NCI-H524 treated with DMSO at 0.1 percent for 48 hours (cell line): ENCODE results near the gene ELP4.
A peak's percentile ranks its signal among the peaks of the same experiment; 100 is the strongest.
"Not testable (repeated sequence)": the region's sequence is repeated elsewhere in the genome, so short reads cannot be mapped to it uniquely, and the experiment has no call there.

Experiments
- DNase-seq: peaks from one replicate; lab custom pipeline; 2025; lab: John Stamatoyannopoulos, UW

Gene ELP4

DNA sequence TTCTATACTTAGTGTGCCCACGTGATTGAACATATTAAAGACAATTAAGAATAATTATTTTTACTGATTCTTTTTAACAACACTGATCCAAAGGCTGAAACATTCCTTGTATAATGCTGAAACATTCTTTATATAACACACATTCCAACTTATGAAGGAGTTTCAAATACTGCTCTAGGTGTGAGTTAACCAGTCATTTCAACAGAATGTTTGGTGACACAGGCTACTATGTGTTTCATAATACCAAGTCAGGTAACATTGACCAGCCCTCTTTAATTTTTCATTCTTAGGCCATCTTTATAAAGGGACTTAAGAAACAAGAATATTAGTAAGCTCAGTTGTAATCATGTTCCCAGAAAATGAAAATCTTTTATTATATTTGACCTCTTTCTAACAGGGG lies 136.6 kb downstream of the ELP4 start:
- no peak for DNase-seq

DNA sequence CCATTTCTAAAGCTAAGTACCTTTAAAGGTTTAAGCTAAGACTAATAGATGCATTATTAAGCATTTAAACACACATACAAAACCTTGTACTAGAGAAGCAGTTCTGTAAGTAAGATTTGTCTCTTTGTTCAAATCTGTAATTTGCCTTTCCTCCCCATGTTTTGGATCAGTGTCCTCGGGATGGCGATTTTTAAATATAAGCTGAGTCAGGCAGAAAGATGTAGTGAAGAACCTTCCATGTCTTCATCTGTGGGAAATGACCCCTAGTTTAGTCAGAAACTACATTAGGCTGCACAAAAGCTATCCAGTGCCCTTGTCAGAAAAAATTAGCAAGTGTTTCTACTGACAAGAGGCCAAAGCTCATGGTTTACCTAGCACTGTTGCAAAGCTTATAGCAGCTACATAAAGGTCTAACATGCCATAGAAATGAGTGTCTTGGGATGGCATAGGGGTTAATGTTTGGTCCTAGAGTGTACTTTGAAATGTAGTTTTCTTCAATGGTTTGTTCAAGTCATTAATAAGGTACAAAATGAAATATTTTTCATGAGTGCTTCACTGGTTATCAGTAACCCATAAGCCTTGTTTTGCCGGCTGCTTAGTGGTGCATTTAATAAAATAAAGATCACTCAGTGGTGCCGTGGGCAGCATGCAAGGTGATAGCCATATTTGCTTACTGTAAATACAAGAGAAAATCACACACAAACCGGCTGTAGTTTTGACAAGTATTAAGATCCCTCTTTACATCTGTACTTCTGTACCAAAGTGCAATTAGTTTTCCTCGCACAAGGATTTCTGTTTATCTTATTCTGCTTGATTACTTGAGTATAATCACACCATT lies 139.8 kb downstream of the ELP4 start:
- no peak for DNase-seq

- DNase-seq: no peak
Measured at GRCh38 chr11:31651208-31651607, 141.6 kb downstream of the ELP4 start.

GRCh38 chr11:31651822-31652221 lies 142.3 kb downstream of the ELP4 start:
- DNase-seq: no peak

DNA sequence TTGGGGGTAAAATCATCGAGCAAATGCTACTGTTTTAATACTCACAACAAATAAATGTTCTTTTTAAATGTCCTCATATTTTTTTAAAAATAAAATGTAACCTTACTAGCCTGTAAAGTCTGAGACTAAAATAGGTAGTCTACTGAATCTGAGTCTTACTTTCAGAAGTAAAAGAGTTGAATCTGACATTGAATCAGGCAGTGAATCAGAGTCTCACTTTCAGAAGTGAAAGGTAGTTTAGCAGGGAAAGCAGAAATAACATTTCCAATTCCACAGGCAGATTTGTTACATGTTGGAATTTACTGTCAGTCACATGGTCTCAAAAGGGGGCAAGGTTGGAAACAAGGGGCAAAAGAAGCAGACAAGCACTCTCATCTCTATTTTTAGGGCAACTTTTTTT lies 143.0 kb downstream of the ELP4 start:
- DNase-seq: no peak

- DNase-seq: no peak
Measured at GRCh38 chr11:31655483-31655882, 145.9 kb downstream of the ELP4 start.

DNA sequence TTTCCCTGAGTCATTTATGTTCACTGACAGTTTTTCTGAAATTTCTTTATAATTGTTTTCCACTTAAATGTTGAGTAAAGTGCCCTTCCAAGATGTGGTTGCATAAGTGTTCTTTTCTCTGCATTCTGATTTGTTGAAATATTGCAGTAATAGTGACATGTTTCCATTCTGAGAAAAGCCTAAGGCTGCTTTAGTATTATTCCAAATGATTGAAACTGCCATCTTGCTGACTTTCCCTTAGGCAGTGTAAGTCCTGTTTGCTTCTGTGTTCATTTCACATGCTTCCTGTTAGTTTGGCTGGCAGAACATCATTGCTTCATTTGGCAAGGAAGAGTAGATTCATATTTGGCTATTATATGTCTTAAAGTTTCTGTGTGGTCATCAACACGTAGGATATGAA lies 146.5 kb downstream of the ELP4 start:
- DNase-seq: no peak

DNA sequence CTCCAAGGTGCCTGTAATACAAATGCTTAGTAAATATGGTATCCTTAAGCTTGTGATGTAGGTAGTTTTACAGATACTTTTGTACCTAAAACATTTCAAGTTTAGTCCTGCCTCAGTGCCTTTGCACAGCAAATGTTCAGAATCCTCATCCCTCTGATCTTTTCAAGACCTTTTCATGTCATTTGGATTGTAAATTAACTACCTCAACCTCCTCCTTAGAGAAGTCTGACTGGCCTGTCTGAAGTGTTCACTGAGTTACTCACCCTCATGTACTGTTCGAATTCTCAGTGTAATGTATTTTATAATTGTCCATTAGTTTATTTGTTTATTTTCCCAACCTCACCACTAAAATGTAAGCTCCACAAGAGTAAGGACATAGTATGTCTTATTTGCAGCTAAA lies 147.5 kb downstream of the ELP4 start:
- no peak for DNase-seq

- no peak for DNase-seq
Measured at GRCh38 chr11:31664129-31664528, 154.6 kb downstream of the ELP4 start.

DNA sequence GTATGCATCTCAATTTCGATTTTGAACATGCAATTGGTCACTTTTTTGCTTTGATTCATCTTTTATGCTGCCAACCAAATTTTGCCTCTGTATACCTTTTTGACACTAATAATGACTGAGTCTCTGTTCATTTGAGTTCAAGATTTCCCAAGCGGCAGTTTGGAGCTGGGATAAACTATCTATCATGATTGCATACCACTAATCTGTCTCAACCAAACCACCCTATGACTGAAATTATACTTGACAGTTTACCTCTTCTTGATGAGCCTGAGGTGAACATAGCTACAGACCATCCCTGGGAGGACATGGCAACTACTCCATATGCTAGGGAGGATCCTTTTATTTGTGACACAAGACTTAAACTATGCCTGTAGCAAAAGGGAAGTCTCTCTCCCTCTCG lies 155.4 kb downstream of the ELP4 start:
- no peak for DNase-seq

GRCh38 chr11:31671681-31672080 lies 162.1 kb downstream of the ELP4 start:
- no peak for DNase-seq

GRCh38 chr11:31673108-31673507 lies 163.5 kb downstream of the ELP4 start:
- DNase-seq: not testable (repeated sequence)

DNA sequence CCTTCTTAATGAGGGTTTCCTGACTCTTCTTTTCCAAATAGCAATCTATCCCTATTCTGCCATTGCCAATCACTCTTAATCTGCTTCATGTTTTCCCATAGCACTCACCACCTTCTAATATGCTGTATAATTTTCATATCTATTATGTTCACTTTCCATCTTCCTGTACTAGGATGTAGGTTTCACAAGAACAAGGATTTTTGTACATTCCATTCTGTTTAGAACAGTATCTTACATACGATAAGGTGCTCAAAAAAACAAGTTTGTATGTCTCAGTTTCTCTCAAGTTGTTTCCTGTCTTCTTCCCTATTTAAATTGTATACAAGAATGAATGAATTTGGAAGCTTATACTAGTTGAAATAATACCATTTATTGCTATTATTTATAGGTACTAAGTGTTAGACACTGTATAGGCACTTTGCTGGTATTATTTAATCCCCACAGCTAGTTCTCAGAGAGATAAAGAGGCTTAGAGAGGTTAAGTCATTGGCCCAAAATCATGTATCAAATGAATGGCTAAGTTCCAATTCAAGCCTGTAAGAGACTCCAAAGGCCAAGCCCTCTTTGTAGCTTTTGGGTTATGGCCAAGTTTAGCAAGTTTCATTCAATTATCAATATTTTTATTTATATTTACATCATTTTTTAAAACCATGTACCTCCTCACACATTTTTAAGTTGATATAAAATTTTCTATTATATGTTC lies 166.9 kb downstream of the ELP4 start:
- no peak for DNase-seq

GRCh38 chr11:31680770-31681169 lies 171.2 kb downstream of the ELP4 start:
- no peak for DNase-seq

DNA sequence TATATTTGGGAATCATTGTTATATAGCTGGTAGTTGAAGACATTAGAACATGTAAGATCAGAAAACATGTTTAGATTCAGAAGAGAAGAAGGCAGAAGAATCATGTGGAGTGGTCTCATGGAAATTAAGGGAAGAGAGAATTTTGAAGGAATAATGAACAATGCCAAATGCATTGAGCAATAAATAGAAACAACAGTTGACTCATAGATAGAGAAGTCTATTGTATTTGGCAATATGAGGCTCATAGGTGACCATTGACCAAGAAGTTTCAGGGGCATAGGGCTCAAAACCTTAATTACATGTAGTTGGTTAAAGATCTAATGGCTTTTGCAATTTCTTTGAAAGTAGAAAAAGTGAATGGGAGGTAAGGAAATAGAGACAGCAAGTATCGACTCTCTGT lies 177.7 kb downstream of the ELP4 start:
- no peak for DNase-seq

- no peak for DNase-seq
Measured at GRCh38 chr11:31687861-31688260, 178.3 kb downstream of the ELP4 start.

GRCh38 chr11:31689559-31689958 lies 180.0 kb downstream of the ELP4 start:
- DNase-seq: no peak

DNA sequence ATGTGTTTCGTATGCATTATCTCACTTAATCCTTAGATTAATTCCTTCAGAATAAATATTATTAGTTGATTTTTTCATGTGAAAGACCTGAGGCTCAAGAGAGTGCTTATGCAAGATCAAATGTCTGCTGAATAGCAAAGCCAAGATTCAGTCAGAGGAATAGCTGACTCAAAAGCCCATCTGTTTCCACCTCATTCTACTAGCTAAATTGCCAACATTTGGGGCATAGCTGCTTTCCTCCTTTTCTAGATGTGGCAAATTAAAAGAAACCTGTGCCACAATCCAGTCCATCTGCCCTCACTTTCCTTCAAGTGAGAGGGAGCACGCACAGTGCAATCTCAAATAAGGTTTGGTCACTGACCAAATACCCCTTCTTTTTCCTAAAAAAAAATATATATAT lies 180.5 kb downstream of the ELP4 start:
- peak; percentile 78 for DNase-seq

DNA sequence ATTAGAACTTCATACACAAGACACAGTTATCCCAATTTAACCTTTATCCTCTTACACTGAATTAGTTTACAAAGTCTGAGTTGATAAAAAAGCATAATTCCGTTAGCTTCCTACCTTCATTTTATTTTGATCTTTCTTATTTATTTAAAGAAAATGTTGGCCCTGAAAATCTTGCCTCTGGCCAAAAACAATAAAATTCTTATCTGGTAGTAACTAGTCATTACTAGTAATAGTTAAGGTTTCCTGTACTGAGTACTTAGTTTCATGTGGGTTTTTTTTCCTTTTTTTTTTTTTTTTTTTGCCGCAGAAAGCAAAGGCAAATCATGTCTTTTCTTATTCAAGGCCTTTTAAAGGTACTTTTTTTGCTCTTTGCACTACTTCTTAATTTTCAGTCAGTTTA lies 180.9 kb downstream of the ELP4 start:
- DNase-seq: no peak

- DNase-seq: no peak
Measured at GRCh38 chr11:31692466-31692865, 182.9 kb downstream of the ELP4 start.

DNA sequence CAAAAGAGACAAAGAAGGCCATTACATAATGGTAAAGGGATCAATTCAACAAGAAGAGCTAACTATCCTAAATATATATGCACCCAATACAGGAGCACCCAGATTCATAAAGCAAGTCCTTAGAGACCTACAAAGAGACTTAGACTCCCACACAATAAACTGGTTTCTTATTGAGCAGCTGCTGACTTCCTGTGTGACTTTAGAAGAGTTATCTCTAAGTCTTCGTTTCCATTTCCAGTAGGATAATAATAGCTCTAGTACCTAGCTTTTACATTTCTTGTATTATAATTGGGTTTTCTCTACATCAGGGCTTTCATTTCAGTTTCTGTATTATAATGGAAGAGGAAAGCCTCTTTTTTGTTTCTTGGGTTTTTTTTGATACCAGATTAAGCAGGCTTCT lies 187.5 kb downstream of the ELP4 start:
- DNase-seq: not testable (repeated sequence)

- DNase-seq: no peak
Measured at GRCh38 chr11:31699066-31699465, 189.5 kb downstream of the ELP4 start.

GRCh38 chr11:31702966-31703365 lies 193.4 kb downstream of the ELP4 start:
- no peak for DNase-seq

- no peak for DNase-seq
Measured at GRCh38 chr11:31706357-31706756, 196.8 kb downstream of the ELP4 start.
